HEK293 (cell line): ENCODE measurements around the gene TBC1D8.

Experiments
- CTCF ChIA-PET: fragments of 350-600 bp; formaldehyde crosslinking; extraction: SDS; loops from one replicate; lab custom pipeline; 2021; ENCODE audit warnings: antibody characterized with exemption; lab: Yijun Ruan, JAX
- POLR2A ChIA-PET: fragments of 300-600 bp; formaldehyde crosslinking; extraction: SDS; loops from one replicate; lab custom pipeline; 2020; ENCODE audit warnings: antibody characterized with exemption, inconsistent platforms; lab: Yijun Ruan, JAX
- H3K27ac ChIP-seq: fragments of 200-500 bp; sonication (Bioruptor generic); 2 replicates; pipeline ENCODE4 v1.5.1; 2014; ENCODE audit warnings: low read depth, low read length, control low read depth, inconsistent platforms; ENCODE audit errors: extremely low read depth
- H3K36me3 ChIP-seq, 2 experiments: fragments of 200-500 bp in 1 of 2; sonication (Bioruptor generic) in 1 of 2; 1 replicate in 1 of 2; 2 replicates in 1 of 2; pipeline ENCODE4 v1.5.1; 2014 to 2017; ENCODE audit warnings: inconsistent platforms in 2 of 2, low read length in 2 of 2; ENCODE audit not compliant: control insufficient read depth in 2 of 2, insufficient read depth in 1 of 2
- H3K4me1 ChIP-seq: fragments of 200-500 bp; sonication (Bioruptor generic); 2 replicates; pipeline ENCODE4 v1.5.1; 2014; ENCODE audit warnings: mild to moderate bottlenecking, low read length, inconsistent platforms; ENCODE audit not compliant: control insufficient read depth, insufficient read depth
- H3K4me3 ChIP-seq: 2 replicates; pipeline ENCODE4 v1.5.1; 2011; ENCODE audit warnings: low read depth, mild to moderate bottlenecking, control low read depth, low read length, moderate library complexity
- H3K9me3 ChIP-seq: fragments of 200-500 bp; sonication (Bioruptor generic); 2 replicates; pipeline ENCODE4 v1.5.1; 2014; ENCODE audit warnings: low read depth, low read length, inconsistent platforms; ENCODE audit not compliant: control insufficient read depth, insufficient read depth
- GLIS1 ChIP-seq: fragments of 450-650 bp; formaldehyde crosslinking; IDR thresholded peaks from 2 replicates; pipeline ENCODE4 v1.5.1; 2016; ENCODE audit warnings: missing biosample characterization, missing genetic modification characterization
- HOXD13 ChIP-seq: sonication (generic); formaldehyde crosslinking; IDR thresholded peaks from 2 replicates; pipeline ENCODE4 v1.8.0; 2022; ENCODE audit warnings: missing genetic modification reagents, borderline replicate concordance
- KLF16 ChIP-seq: fragments of 450-650 bp; formaldehyde crosslinking; IDR thresholded peaks from 2 replicates; pipeline ENCODE4 v1.5.1; 2017; ENCODE audit warnings: missing biosample characterization, missing genetic modification characterization
- MEIS1 ChIP-seq: sonication (generic); formaldehyde crosslinking; IDR thresholded peaks from 2 replicates; pipeline ENCODE4 v1.8.1; 2022; ENCODE audit warnings: missing genetic modification reagents, mild to moderate bottlenecking, borderline replicate concordance
- PATZ1 ChIP-seq: fragments of 450-650 bp; formaldehyde crosslinking; IDR thresholded peaks from 2 replicates; pipeline ENCODE4 v1.5.1; 2016; ENCODE audit warnings: missing biosample characterization, missing genetic modification characterization
- PRDM10 ChIP-seq: fragments of 450-650 bp; formaldehyde crosslinking; IDR thresholded peaks from 2 replicates; pipeline ENCODE4 v1.5.1; 2016; ENCODE audit warnings: missing biosample characterization, missing genetic modification characterization
- ZFP3 ChIP-seq: fragments of 450-650 bp; formaldehyde crosslinking; IDR thresholded peaks from 2 replicates; pipeline ENCODE4 v1.5.1; 2016; ENCODE audit warnings: low read depth, missing biosample characterization, missing genetic modification characterization
- ZNF138 ChIP-seq: fragments of 450-650 bp; formaldehyde crosslinking; IDR thresholded peaks from 2 replicates; pipeline ENCODE4 v1.5.1; 2016; ENCODE audit warnings: missing biosample characterization, missing genetic modification characterization, borderline replicate concordance
- ZNF341 ChIP-seq: fragments of 450-650 bp; formaldehyde crosslinking; IDR thresholded peaks from 2 replicates; pipeline ENCODE4; 2016; ENCODE audit warnings: low read depth, missing biosample characterization, missing genetic modification characterization
- ZNF366 ChIP-seq: fragments of 450-650 bp; formaldehyde crosslinking; conservative IDR thresholded peaks from 2 replicates; pipeline ENCODE4 v1.5.1; 2016; ENCODE audit warnings: missing biosample characterization, missing genetic modification characterization
- ZNF473 ChIP-seq: fragments of 450-650 bp; formaldehyde crosslinking; IDR thresholded peaks from 2 replicates; pipeline ENCODE4 v1.5.1; 2017; ENCODE audit warnings: missing biosample characterization, missing genetic modification characterization
- ZNF518A ChIP-seq: fragments of 450-650 bp; formaldehyde crosslinking; conservative IDR thresholded peaks from 2 replicates; pipeline ENCODE4 v1.5.1; 2016; ENCODE audit warnings: low read depth, missing biosample characterization, missing genetic modification characterization
- ZNF555 ChIP-seq: fragments of 450-650 bp; formaldehyde crosslinking; conservative IDR thresholded peaks from 2 replicates; pipeline ENCODE4 v1.5.1; 2017; ENCODE audit warnings: missing biosample characterization, mild to moderate bottlenecking, missing genetic modification characterization, inconsistent platforms
- ZNF624 ChIP-seq: fragments of 450-650 bp; formaldehyde crosslinking; IDR thresholded peaks from 2 replicates; pipeline ENCODE4 v1.5.1; 2017; ENCODE audit warnings: missing biosample characterization, missing genetic modification characterization
- ZNF629 ChIP-seq: fragments of 450-650 bp; formaldehyde crosslinking; IDR thresholded peaks from 2 replicates; pipeline ENCODE4 v1.5.1; 2017; ENCODE audit warnings: missing biosample characterization, missing genetic modification characterization
- ZSCAN30 ChIP-seq: fragments of 450-650 bp; IDR thresholded peaks from 2 replicates; pipeline ENCODE4 v1.5.1; 2018; ENCODE audit warnings: missing biosample characterization, mild to moderate bottlenecking, missing genetic modification characterization, moderate library complexity

The TBC1D8 gene

GRCh38 chr2:100967716-100968115 lies 183.5 kb downstream of the TBC1D8 start:
- Histone ChIP-seq H3K9me3 (no peaks in the 10 kb centered on the region), H3K36me3 (peaks cover 0 to 19% of the 10 kb centered on the region in 2 experiments; a peak in 2 of 3 replicates), H3K27ac (no peak overlapping the region), H3K4me3 (no peak overlapping the region), H3K4me1 (no peaks in the 10 kb centered on the region)
- ChIA-PET CTCF (no interaction called here), POLR2A (no interaction called here)
- TF ChIP-seq MEIS1 (CRISPR knock-in tag) (no peak), ZNF518A (tag by site-specific recombination) (no peak)

- Histone ChIP-seq H3K9me3 (no peaks in the 10 kb centered on the region), H3K4me3 (no peak overlapping the region), H3K4me1 (no peaks in the 10 kb centered on the region), H3K27ac (no peak overlapping the region), H3K36me3 (peaks cover 0 to 11% of the 10 kb centered on the region in 2 experiments; a peak in 2 of 3 replicates)
- POLR2A ChIA-PET, result no interaction called here
- TF ChIP-seq GLIS1 (tag by site-specific recombination) (no peak), KLF16 (tag by site-specific recombination) (no peak), PATZ1 (tag by site-specific recombination) (no peak), ZNF473 (tag by site-specific recombination) (no peak), ZNF341 (no peak), ZNF624 (no peak), ZNF629 (tag by site-specific recombination) (no peak), ZNF555 (tag by site-specific recombination) (no peak), ZFP3 (tag by site-specific recombination) (no peak), ZNF138 (tag by site-specific recombination) (no peak), PRDM10 (no peak), HOXD13 (CRISPR knock-in tag) (no peak), ZNF366 (tag by site-specific recombination) (no peak), ZSCAN30 (tag by site-specific recombination) (no peak)
- CTCF ChIA-PET, result interaction anchor here (0.6 to 1.1 kb wide), 3 partner anchors 16 to 230 kb away, joined by 3 to 5 read pairs (median 4); no protein-coding TSS in a partner anchor
These were observed 185.6 kb downstream of the TBC1D8 start for GRCh38 chr2:100965596-100965995.
